Kidney epithelial cell (primary cell): ENCODE data around the gene RNF183. TPM values are rescaled to one million over a fixed set of nuclear protein-coding genes. Genes with fewer than 3 reads are reported as not detected.
"Not testable (repeated sequence)": the region's sequence is repeated elsewhere in the genome, so short reads cannot be mapped to it uniquely, and the experiment has no call there.

Experiments used
- DNase-seq: peaks from one replicate; pipeline ENCODE4 v3.0.0-alpha.2; 2010; ENCODE audit warnings: low read depth
- H3K27me3 ChIP-seq: 2 replicates; pipeline ENCODE4 v1.6.0; 2011; ENCODE audit warnings: low read length; ENCODE audit not compliant: control insufficient read depth, insufficient read depth
- H3K36me3 ChIP-seq: 2 replicates; pipeline ENCODE4 v1.5.1; 2011; ENCODE audit warnings: low read length; ENCODE audit not compliant: control insufficient read depth, insufficient read depth
- H3K4me3 ChIP-seq: 2 replicates; pipeline ENCODE4 v1.5.1; 2011; ENCODE audit warnings: low read depth, mild to moderate bottlenecking, control low read depth, low read length
- CTCF ChIP-seq: IDR thresholded peaks from 2 replicates; pipeline ENCODE4 v1.5.1; 2011; ENCODE audit warnings: mild to moderate bottlenecking, moderate library complexity, low read length, control low read depth, inconsistent platforms; ENCODE audit not compliant: insufficient read depth, poor library complexity, severe bottlenecking
- total RNA-seq: library from RNA; depleted of rRNA; stranded (reverse); fragments of >200 nt; gene quantifications from 2 replicates; pipeline ENCODE4 v1.2.3, GENCODE V29; 2015

The RNF183 gene
- total RNA-seq, 1 donor from 2014 or later, result not detected

- Histone ChIP-seq H3K4me3 (no peak overlapping the region), H3K36me3 (no peaks in the 10 kb centered on the region), H3K27me3 (no peaks in the 10 kb centered on the region)
- DNase-seq, result no peak
- no peak for TF ChIP-seq CTCF
Observed at GRCh38 chr9:113296796-113297558, 6.2 kb downstream of the RNF183 start.

- DNase-seq, H3K4me3 ChIP-seq, H3K36me3 ChIP-seq, H3K27me3 ChIP-seq: not testable (repeated sequence)
Observed at GRCh38 chr9:113296247-113296646, 6.9 kb downstream of the RNF183 start.

GRCh38 chr9:113293285-113293878 lies 9.8 kb downstream of the RNF183 start:
- TF ChIP-seq CTCF, result no peak

GRCh38 chr9:113290052-113290607 lies 13.0 kb downstream of the RNF183 start:
- DNase-seq, result no peak
- Histone ChIP-seq H3K36me3 (peaks cover 1% of the 10 kb centered on the region), H3K27me3 (no peaks in the 10 kb centered on the region), H3K4me3 (no peak overlapping the region)
- no peak for TF ChIP-seq CTCF

More at GRCh38 chr9:113293285-113293878, 9.8 kb downstream of the RNF183 start:
- DNase-seq, result no peak
- H3K27me3 ChIP-seq, result no peaks in the 10 kb centered on the region
- no peak overlapping the region for H3K4me3 ChIP-seq
- H3K36me3 ChIP-seq, result peaks cover 1% of the 10 kb centered on the region

- H3K36me3 ChIP-seq, result peaks cover 1% of the 10 kb centered on the region
Observed at GRCh38 chr9:113289091-113289490, 14.1 kb downstream of the RNF183 start.

GRCh38 chr9:113281356-113281755 lies 21.8 kb downstream of the RNF183 start:
- H3K36me3 ChIP-seq, result peaks cover 2% of the 10 kb centered on the region
- H3K27me3 ChIP-seq, result no peaks in the 10 kb centered on the region
- no peak for DNase-seq
- H3K4me3 ChIP-seq, result no peak overlapping the region
- TF ChIP-seq CTCF, result no peak

More at GRCh38 chr9:113289091-113289490, 14.1 kb downstream of the RNF183 start:
- Histone ChIP-seq H3K27me3 (no peaks in the 10 kb centered on the region), H3K4me3 (no peak overlapping the region)
- no peak for TF ChIP-seq CTCF
- no peak for DNase-seq
